Testis (tissue), 3 donors: ENCODE results near the gene GORAB. TPM values are rescaled to one million over a fixed set of nuclear protein-coding genes. Genes with fewer than 3 reads are reported as not detected.

ENCODE experiments used
- DNase-seq: peaks from one replicate; pipeline ENCODE4 v3.0.0-alpha.2; 2019
- H3K27ac ChIP-seq, 2 donors: fragments of 200-600 bp; sonication (generic); one replicate each; pipeline ENCODE4 v1.5.1; 2019
- H3K27me3 ChIP-seq: fragments of 200-600 bp; sonication (generic); one replicate; pipeline ENCODE4 v1.5.1; 2019
- H3K36me3 ChIP-seq: fragments of 200-600 bp; sonication (generic); one replicate; pipeline ENCODE4 v1.5.1; 2017; ENCODE audit warnings: low read depth; ENCODE audit errors: missing control alignments
- H3K4me1 ChIP-seq: fragments of 200-600 bp; sonication (generic); one replicate; pipeline ENCODE4 v1.5.1; 2019
- H3K4me3 ChIP-seq, 2 donors: fragments of 200-600 bp; sonication (generic); one replicate each; pipeline ENCODE4 v1.5.1; 2017 to 2019
- H3K9me3 ChIP-seq: fragments of 200-600 bp; sonication (generic); one replicate; pipeline ENCODE4 v1.5.1; 2017
- CTCF ChIP-seq, 3 experiments: fragments of 450-650 bp in 2 of 3; fragments of 200-600 bp in 1 of 3; sonication (generic) in 1 of 3; IDR thresholded peaks; one replicate each; pipeline ENCODE4 v1.5.1; 2016 to 2019; ENCODE audit warnings: antibody characterized with exemption in 3 of 3, mild to moderate bottlenecking in 2 of 3, moderate library complexity in 1 of 3
- POLR2A ChIP-seq: fragments of 450-650 bp; IDR thresholded peaks from one replicate; pipeline ENCODE4 v1.6.1; 2017; ENCODE audit warnings: antibody characterized with exemption, mild to moderate bottlenecking, moderate library complexity
- WGBS, 2 donors: methylation state at CpG; one replicate each; pipeline ENCODE4 v1.1.5; 2018; 5-methylcytosine and 5-hydroxymethylcytosine counted together
- intact Hi-C: fragments of 100-400 bp; cut with DNase I; formaldehyde crosslinking; loops from one replicate; pipeline ENCODE4 v1.15.1; 2023; ENCODE audit warnings: low total_unique reads
- polyA plus RNA-seq: library from polyadenylated mRNA; stranded (reverse); fragments of 350-450 nt; fragmentation: Illumina TruSeq; extraction: RNeasy Lipid Tissue Mini Kit (QIAGEN cat#74804); gene quantifications from one replicate; pipeline ENCODE4 v1.2.3, GENCODE V29; 2014; ENCODE audit warnings: low read depth, low replicate concordance; ENCODE audit not compliant: insufficient read depth
- total RNA-seq, 2 donors: library from RNA; depleted of rRNA; stranded (reverse); fragments of >200 nt; gene quantifications; one replicate each; pipeline ENCODE4 v1.2.3, GENCODE V29; 2016

The GORAB gene
- total and polyA plus RNA-seq, 3 donors from 2014 or later: 16.7 to 41.6 (median 23.5) TPM

- 96 to 99% methylated on average over 4 of the region's 4 CpGs for WGBS, 2 donors
- H3K27ac ChIP-seq: no peak overlapping the region
- H3K9me3 ChIP-seq: no peaks in the 10 kb centered on the region
- H3K27me3 ChIP-seq: no peaks in the 10 kb centered on the region
- H3K36me3 ChIP-seq: no peaks in the 10 kb centered on the region
- no peak for DNase-seq
- no peaks in the 10 kb centered on the region for H3K4me1 ChIP-seq
- TF ChIP-seq CTCF (IDR thresholded peaks at IDR 0.05) (no peak), POLR2A (no peak)
- intact Hi-C loops: no loop called here
- H3K4me3 ChIP-seq: no peak overlapping the region
Observed at GRCh38 chr1:170544624-170545023, 12.7 kb downstream of the GORAB start.

GRCh38 chr1:170545476-170545875 lies 13.5 kb downstream of the GORAB start:
- TF ChIP-seq POLR2A (no peak), CTCF (IDR thresholded peaks at IDR 0.05) (no peak)
- no peaks in the 10 kb centered on the region for H3K27me3 ChIP-seq
- H3K4me3 ChIP-seq: no peak overlapping the region
- no peaks in the 10 kb centered on the region for H3K36me3 ChIP-seq
- no peaks in the 10 kb centered on the region for H3K9me3 ChIP-seq
- no peak for DNase-seq
- no peaks in the 10 kb centered on the region for H3K4me1 ChIP-seq
- WGBS, 2 donors: 83 to 94% methylated on average over 1 of the region's 1 CpG
- no peak overlapping the region for H3K27ac ChIP-seq
- intact Hi-C loops: no loop called here

GRCh38 chr1:170547255-170547654 lies 15.3 kb downstream of the GORAB start:
- H3K27me3 ChIP-seq: no peaks in the 10 kb centered on the region
- TF ChIP-seq CTCF (IDR thresholded peaks at IDR 0.05): no peak
- no peak for TF ChIP-seq POLR2A
- DNase-seq: peak; percentile 42
- no peak overlapping the region for H3K4me3 ChIP-seq
- H3K36me3 ChIP-seq: no peaks in the 10 kb centered on the region
- H3K27ac ChIP-seq: no peak overlapping the region
- WGBS, 2 donors: 80 to 83% methylated on average over 1 of the region's 1 CpG
- intact Hi-C loops: no loop called here
- H3K9me3 ChIP-seq: no peaks in the 10 kb centered on the region
- no peaks in the 10 kb centered on the region for H3K4me1 ChIP-seq

- Histone ChIP-seq H3K4me1 (no peaks in the 10 kb centered on the region), H3K9me3 (no peaks in the 10 kb centered on the region), H3K27ac (no peak overlapping the region), H3K4me3 (no peak overlapping the region), H3K36me3 (no peaks in the 10 kb centered on the region), H3K27me3 (no peaks in the 10 kb centered on the region)
- intact Hi-C loops: no loop called here
- TF ChIP-seq POLR2A (no peak), CTCF (IDR thresholded peaks at IDR 0.05) (no peak)
- no peak for DNase-seq
Observed at GRCh38 chr1:170548497-170548896, 16.5 kb downstream of the GORAB start.

- H3K36me3 ChIP-seq: no peaks in the 10 kb centered on the region
- H3K9me3 ChIP-seq: no peaks in the 10 kb centered on the region
- TF ChIP-seq POLR2A: no peak
- TF ChIP-seq CTCF (IDR thresholded peaks at IDR 0.05): no peak
- 85 to 100% methylated on average over 1 of the region's 1 CpG for WGBS, 2 donors
- no peak overlapping the region for H3K4me3 ChIP-seq
- H3K27ac ChIP-seq: no peak overlapping the region
- intact Hi-C loops: no loop called here
- H3K27me3 ChIP-seq: no peaks in the 10 kb centered on the region
- DNase-seq: no peak
- H3K4me1 ChIP-seq: no peaks in the 10 kb centered on the region
Observed at GRCh38 chr1:170555370-170555769, 23.4 kb downstream of the GORAB start.
